K562 treated with DMSO at 1 percent for 48 hours (cell line): Measurements from ENCODE around the gene GRIK3. TPM values are rescaled to one million over a fixed set of nuclear protein-coding genes. Genes with fewer than 3 reads are reported as not detected.

Experiments used
- total RNA-seq: library from RNA; unstranded; fragments of 300-600 nt; gene quantifications from 2 replicates; pipeline ENCODE4 v1.2.3, GENCODE V29; 2022; ENCODE audit warnings: low replicate concordance; ENCODE audit errors: extremely low read depth

The GRIK3 gene
- not detected in 2 replicates for total RNA-seq

DNA sequence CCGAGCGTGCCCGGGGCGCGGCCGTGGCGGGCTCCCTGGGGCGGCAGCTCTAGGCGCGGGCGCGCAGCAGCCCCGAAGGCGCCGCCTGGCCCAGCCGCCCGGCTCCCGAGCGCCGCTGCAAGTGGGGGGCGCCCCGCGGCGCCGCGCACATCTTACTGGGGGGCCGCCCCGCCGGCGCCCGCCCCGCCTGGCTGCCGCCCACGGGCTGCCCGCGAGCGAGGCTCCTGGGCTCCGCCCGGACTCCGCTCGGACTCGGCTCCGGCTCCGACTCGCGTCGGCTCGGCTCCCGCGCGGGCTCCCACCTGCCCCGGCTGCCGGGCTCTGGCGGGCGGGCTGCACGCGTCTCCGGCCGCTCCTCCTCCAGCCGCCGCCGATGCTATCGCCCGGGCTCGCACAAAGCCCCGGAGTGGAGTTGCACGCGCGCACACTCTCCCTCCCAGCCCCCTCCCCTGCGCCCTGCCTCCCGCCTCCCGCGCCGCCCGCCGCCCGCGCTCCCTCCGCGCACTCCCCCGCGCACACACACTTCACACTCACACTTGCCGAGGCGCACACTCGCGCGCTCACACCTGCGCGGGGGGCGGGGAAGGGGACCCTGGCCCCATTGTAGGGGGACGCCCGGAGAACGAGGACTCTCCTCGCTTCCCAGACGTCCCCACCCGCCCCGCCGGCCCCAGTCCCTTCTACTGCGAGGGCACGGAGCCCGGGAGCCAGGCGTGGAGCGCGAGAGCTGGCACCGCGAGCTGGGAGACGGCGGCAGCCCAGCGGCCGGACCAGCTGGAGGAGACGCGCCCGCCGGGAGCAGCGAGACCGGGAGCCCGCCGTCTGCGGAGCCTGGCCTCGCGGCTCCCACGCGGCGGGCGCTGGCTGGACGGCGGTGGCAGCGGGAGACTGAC is at the start of gene GRIK3:
TSS of gene GRIK3 (minus strand) at position 395 of the 893 bp plus-strand sequence. CDS start 407 bp downstream, outside the sequence.

